ENCODE results near the gene MLKL.
"Not testable (repeated sequence)": the region's sequence is repeated elsewhere in the genome, so short reads cannot be mapped to it uniquely, and the experiment has no call there.

The MLKL gene

DNA sequence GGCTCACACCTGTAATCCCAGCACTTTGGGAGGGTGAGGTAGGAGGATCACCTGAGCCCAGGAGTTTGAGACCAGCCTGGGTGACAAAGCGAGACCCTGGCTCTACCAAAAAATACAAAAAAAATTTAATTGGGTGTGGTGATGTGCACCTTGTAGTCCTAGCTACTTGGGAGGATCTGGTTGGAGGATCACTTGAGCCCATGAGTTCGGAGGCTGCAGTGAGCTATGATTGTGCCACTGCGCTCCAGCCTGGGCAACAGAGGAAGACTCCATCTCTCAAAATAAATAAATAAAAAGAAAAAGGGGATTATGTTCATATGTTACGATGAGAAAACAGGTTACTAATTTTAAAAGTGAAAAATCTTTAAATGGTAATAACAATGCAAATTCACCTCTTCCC is 996 bp downstream of the MLKL start:
- DNase-seq (ENCODE audit: low read depth), result no peak

DNA sequence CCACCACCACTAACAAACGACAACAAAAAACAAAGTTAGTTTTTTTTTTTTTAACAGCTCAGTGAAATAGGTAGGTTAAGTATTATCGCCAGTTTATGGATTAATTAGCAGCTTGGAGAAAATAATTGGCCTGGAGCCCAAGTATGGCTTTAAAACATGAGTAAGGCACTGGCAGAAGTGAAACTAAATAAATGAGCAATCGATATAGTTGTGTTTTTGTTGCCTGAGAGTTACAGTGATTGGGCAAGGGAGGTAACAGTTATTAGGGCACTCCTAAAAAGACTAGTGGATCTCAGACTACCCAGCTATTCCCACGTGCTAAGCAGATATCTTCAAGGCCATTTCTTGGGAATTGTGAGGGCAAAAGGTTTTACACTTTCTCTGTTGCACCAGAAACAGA is 2.4 kb downstream of the MLKL start:
- no peak for DNase-seq (ENCODE audit: low read depth)

DNA sequence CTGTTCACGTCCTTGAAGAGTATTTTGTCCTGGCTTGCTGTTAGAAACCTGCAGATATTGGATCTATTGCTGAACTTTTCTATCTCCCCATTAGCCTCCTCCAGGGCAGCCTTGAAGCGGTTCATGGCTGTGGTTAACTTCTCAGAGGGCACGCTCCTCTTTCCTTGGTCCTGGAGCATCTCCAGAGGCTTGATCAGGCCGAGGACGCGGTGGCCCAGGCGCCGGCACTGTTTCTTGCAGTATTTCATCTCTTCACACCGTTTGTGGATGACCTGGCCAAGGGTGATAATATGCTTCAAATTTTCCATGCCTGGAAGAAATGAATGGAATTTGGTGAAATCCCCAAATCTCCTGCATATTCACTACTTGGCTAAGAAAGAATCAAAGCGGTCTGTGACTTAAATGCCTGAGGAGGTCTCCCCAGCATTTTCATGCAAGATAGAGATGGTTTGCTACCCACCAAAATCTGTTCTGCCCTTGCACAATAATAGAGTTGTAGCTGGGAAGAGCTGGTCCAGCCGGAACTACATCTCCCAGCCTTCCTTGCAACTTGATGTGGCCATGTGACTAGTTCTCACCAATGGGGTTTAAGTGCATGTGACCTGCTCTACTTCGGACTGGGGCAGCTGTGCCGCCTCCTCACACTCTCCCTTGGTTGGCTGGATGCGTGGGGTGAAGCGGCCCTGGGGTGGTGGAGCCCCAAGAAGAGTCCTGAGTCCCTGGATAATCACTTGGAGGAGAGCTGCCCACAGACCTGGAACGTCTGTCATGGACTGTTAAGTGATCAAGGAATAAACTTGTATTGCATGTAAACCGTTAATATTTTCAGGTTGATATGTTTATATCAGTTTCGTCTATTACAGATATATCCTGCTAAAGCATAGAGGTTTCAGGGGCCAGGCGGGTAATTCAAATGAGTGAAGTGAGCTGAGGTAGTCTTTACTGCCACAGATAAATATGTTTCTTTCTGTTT is 4.9 kb downstream of the MLKL start:
- DNase-seq (ENCODE audit: low read depth), result peak; percentile 52

DNA sequence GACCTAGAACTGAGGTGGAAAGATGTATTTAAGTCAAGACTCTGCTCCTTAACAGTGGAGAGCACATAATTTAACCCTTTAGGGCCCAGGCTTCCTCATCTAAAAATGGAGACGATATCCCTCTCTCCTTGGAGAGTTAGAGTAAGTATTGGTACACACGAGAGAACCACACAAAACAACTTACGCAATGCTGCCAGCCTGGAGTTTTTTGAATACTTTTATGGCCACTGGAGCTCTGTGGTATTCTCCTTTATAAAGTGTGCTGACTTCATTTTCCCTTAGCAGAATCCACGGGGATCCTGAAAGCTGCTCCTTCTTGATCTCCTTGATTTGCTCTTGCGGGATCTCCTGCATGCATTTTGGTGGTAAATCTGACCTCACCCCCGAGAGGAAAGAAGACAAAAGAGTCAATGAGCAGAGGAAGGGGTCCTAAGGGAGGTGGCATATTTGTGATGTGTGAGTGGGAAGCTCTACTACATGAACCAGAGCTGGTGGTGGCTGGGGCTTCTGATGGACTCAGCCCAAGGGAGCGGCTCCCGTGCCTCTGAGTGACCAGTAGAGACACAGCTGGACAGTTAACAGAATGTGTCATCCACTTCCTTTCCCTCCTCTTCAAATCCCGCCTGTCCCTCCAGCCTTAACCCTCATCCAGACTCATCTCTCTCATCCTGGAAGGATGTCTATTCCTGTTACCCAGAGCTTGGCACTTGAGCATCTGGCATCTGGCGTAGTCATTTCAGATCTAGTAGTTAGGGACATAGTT is 9.4 kb downstream of the MLKL start:
- DNase-seq (ENCODE audit: low read depth), result no peak

DNA sequence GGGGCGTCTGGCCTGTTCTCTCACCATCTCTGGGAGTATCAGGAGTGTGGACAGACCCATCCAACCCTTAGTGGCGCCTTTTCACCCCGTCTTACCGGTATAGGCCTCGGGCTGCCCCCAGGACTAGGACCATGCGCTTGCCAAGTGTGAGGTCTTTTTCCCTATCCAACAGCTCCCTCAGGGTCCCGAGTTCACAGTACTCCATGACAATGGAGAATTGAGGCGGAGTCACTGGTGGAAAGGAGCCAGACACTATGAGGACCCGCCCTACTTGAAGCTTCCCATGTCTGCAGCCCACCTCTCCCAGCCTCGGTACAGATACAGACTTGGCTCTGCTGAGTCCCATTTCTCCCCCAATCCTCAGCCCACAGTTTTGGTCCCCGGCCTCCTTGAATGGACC is 18.1 kb downstream of the MLKL start:
- DNase-seq (ENCODE audit: low read depth), result no peak

DNA sequence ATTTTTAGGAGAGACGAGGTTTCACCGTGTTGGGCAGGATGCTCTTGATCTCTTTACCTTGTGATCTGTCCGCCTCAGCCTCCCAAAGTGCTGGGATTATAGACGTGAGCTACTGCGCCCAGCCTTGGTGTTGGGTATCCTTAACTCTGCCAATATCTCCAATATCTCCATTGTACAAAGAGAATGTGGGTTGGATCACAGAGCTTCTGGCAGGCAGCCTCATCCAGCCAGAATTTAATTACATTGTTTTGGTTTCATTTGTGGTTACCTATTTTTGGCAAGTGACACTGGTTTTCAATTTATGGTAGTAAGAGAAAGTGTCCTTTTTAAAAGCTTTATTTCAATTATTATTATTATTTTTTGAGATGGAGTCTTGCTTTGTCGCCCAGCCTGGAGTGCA is 20.0 kb downstream of the MLKL start:
- no peak for DNase-seq (ENCODE audit: low read depth)

DNA sequence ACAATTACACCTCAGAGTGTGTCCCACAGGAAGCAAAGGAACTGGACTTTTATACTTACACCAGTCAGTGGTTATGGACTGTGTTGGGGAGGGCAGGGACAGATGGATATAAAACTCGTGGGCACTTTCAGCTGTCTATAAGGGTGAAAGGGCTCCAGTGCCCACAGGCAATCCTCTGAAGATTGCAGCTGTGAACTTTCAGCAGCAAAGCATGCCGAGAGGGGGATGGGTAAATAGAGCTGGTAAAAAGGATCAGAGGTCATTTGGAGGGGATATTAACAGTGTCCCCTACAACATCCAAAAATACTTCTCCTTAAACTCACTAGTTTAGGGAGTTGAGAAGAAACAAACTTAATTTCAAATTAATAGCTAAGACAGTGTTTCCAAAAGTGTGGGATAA is 20.7 kb downstream of the MLKL start:
- DNase-seq (ENCODE audit: low read depth), result no peak

DNA sequence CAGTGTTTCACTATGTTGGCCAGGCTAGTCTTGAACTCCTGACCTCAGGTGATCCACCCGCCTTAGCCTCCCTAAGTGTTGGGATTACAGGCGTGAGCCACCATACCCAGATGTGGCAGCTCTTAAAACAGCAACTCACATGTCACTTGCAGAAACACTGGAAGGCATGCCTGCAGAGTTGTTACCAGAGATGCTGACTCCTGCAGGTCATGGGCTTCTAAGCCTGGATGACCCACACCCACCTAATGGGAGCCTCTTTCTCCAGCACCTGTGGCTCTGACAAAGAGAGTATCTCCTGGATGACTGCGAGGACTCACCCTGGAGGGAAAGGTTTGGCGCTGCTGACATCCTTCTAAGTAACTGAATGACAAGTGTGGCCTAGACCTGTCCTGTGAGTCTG is 22.8 kb downstream of the MLKL start:
- DNase-seq (ENCODE audit: low read depth), result no peak

DNA sequence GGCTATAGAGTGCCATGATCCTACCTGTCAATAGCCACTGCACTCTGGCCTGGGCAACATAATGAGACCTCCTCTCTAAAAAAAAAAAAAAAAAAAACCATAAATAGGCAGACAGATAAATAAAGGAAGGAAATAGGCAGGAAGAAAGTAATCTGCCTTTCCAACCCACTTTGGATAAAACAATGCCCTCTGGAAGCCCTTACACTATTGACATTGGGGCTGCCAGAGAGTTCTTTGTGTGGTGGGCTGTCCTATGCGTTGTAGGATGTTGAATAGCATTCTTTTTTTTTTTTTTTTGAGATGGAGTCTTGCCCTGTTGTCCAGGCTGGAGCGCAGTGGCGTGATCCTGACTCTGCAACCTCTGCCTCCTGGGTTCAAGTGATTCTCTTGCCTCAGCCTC is 26.8 kb downstream of the MLKL start:
- DNase-seq (ENCODE audit: low read depth), result no peak

DNA sequence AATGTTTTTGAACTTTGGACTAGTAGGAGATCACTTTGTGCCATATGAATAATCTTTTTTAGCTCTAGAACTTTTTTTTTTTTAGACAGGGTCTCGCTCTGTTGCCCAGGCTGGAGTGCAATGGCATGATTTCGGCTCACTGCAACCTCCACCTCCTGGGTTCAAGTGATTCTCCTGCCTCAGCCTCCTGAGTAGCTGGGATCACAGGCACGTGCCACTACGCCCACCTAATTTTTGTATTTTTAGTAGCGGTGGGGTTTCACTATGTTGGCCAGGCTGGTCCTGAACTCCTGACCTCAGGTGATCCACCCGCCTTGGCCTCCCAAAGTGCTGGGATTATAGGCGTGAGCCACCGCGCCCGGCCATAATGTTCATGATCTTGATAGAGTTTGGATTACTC is 31.8 kb downstream of the MLKL start:
- not testable (repeated sequence) for DNase-seq (ENCODE audit: low read depth)

DNA sequence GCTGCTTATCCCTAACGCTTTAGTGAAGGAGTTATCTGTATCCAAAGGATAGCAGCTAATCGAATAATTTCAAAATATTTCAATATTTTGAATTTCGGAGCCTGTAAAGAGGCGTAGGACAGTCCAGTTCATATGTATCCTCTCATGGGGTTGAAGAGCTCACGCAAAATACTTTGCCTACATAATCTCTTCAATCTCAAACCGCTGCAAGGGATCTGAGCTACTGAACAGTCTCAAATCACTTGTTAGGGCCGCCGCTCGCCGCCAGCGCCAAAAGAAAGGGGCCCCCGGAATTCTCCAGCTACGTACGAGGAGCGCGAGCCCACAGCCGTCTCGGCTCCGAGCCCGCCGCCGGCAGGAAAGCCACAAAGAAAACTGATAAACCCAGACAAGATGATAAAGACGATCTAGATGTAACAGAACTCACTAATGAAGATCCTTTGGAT is 33.4 kb downstream of the MLKL start:
- DNase-seq (ENCODE audit: low read depth), result no peak

DNA sequence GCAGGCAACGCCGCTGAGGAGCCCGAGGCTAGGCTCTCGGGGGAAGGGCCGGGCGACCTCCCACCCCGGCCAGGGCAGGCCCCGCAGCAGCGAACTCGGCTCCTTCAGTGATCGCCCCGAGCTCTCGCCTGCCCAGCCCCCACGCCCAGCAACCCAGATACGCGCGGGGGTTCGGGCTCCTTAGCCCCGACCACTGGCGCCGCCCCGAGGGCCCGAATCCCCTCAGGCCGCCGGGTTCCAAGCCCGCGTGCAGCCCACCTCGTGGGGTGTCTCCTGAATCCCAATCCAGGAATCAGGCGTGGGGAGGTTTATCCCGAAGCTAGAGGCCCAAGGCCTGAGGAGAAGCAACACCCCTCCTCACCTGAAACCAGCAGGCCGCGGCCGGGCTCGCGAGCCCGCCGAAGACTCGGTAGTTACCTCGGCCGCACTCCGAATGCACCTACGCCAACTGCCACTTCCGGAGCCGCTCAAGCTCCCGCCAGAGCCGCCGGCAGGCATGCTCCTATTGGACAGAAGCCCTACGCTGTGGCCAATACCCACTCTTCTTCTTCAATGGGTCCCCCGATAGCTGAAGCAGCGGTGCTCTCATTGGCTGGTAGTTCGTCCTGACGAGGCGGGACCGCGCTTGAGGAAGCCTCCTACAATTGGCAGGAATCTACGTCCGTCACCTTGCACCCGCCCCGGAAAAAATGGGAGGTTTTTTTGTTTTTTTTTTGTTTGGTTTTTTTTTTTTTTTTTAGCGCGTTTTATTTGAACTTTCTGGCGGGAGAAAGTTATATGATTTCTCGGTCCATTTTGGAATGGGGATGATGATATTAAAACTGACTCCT is 34.0 kb downstream of the MLKL start, which contains the start of gene RFWD3:
RFWD3 (minus strand) TSS at position 453 of the 830 bp plus-strand sequence. CDS start 5,428 bp downstream, outside the sequence.
- DNase-seq (ENCODE audit: low read depth), result peak; percentile 96

DNA sequence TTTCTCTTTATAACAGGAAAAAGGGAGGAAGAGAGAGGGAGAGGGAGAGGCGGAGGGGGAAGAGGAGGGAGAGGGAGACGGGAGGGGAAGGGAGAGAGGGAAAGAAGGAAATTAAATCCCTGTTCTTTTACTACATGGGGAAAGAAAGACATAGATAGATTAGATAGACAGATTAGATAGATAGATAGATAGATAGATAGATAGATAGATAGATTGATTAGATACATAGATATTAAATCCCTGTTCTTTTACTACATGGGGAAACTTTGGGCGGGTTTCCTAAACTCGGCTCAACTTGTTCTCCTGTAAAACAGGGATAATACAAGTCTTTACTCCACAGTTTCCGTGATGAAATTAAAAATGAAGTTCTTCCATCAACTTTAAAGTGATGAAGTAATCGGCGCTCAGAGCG is 34.6 kb downstream of the MLKL start:
- no peak for DNase-seq (ENCODE audit: low read depth)

DNA sequence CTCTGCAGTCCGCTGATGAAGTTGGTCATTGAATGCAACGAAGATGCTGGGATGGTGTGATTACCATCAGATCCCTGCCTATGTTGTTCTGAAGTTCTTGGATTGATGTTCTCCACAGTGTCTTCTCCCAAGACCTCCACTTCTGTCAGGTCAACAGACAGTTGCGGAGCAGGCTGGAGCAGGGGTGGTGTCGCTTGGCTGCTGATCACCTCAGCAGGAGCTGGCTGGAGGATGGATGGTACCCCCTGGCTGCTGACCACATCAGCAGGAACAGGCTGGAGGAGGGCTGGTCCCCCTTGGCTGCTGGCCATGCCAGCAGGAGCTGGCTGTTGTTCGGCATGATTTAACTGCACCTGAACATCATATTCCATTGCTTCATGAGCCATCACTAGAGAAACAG is 39.6 kb downstream of the MLKL start:
- DNase-seq (ENCODE audit: low read depth), result no peak

DNA sequence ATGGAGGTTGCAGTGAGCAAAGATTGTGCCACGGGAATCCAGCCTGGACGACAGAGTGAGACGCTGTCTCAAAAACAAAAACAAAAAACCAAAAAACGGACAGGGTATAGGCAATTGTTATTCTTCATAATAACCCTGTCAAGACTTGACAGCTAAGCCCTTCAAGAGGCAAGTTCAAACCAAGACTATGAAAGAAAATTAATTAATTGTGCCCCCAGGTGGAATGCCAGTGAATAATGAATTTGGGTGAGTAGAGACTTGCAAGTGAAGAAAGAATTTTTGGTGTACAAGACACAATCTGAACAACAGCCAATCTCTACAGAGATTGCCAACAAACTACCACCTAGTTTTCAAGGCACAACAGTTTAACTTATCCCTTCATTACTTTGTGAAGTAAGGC is 40.3 kb downstream of the MLKL start:
- DNase-seq (ENCODE audit: low read depth), result no peak

DNA sequence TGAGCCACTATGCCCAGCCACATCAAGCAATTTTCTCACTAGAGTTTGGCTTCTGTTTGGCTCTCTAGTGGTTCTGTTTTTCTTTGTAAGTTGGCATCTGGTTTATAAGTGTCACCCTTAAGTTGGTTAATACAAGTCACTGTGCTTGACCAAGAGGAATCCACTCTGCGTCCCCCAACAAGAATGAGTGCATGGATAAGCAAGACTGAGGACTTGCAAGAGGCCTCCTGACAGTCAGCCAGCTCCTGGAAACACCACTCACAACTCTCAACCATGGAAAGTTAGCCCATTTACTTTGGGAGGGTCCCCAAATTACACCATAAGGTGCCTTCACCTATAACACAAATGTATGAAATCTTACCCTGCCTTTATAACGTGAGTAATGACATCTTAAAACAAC is 41.6 kb downstream of the MLKL start:
- no peak for DNase-seq (ENCODE audit: low read depth)

DNA sequence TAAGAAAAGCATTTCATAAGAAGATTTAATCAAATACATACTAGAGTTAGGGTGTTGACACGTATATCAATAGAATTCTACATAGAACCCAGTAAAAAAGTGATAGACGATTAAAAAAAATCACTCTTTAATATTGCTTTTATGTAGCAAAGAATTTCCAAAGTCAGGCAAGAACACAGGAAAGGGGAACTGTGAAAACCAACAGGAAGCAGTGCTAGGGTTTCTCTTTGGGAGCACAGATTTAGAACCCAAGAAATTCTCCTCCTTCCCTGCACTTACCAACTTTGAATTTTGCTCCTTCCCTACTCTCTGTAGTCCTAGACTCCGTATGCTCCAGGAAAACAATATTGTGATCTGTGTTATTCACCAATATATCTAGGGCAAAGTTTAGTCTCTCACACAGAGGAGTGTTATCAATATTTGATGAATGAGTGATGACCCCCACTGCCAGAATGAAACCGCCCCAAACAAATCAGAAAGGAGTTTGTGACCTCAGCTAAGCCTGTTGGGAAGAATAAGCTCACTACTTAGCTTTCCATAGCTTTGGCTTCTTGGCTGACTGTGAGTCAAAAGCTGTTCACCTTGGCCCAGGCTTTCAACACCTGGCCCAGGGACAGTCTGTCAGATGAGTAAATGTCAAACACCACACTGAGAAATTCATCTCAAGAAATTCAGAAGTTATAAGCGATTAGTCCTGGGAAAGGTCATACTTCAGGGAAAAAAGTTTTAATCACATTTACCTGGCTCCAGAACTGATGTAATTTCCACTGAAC is 42.6 kb downstream of the MLKL start:
- DNase-seq (ENCODE audit: low read depth), result no peak

DNA sequence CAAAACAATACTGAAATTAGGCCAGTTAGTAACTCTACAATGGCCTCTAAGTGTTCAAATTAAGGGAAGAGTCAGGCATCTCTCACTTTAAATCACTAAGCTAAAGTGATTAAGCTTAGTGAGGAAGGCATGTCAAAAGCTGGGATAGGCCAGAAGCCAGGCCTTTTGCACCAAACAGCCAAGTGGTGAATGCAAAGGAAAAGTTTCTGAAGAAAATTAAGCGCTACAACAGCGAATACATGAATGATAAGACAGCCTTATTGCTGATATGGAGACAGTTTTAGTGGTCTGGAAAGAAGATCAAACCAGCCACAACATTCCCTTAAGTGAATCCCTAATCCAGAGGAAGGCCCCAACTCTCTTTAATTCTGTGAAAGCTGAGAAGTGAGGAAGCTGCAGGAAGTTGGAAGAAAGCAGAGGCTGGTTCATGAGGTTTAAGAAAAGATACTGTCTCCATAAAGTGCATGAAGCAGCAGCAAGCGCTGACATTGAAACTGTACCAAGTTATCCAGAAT is 46.1 kb downstream of the MLKL start:
- no peak for DNase-seq (ENCODE audit: low read depth)

DNA sequence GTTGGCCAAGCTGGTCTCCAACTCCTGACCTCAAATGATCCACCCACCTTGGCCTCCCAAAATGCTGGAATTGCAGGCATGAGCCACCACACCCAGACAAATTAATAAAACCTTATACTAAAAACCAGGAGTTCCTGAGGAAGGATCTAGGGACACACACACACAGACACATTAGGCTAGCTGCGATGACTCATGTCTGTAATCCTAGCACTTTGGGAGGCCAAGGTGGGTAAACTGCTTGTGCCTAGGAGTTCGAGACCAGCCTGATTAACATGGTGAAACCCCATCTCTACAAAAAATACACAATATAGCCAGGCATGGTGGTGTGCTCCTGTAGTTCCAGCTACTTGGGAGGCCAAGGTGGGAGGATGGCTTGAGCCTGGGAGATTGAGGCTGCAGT is 47.8 kb downstream of the MLKL start:
- DNase-seq (ENCODE audit: low read depth), result not testable (repeated sequence)

DNA sequence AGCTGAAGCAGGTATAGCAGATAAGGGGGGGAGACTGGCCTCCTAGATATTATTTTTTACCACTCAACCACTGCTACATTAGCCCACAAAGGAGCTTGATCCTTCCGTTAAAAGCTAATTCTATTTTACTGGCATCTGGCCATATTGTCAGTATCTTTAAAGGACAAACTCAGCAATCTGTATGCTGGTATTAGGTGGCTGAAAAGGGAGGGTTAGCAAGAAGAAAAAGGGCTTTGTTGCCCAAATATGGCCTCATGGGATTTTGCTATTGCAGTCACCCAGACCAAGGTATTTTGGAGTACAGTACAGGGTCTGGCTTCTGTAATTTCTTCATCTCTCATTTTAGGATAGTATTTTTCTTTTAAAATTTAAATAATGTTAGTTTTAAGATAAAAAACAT is 48.4 kb downstream of the MLKL start:
- DNase-seq (ENCODE audit: low read depth), result no peak

DNA sequence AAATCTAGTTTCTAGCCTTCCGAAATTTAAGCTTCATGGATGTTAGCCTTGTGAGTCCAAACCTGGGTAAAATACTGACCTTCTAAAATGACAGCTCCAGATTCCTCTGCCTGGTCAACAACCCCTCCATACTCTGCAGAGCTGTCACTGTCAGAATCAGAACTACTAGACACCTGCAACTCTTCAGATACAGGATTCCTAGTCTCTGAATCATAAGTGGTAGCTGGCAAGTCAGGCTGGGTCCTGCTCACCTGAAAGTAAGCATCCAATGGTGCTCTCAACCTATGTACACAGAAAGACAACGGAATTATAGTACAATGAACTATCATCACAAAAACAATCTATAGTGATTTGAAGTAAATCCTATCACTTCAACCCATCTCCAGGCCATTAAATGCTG is 48.8 kb downstream of the MLKL start:
- no peak for DNase-seq (ENCODE audit: low read depth)

Data from T follicular helper cell (primary cell).